ENCODE data around the gene INTS7.

Gene INTS7

DNA sequence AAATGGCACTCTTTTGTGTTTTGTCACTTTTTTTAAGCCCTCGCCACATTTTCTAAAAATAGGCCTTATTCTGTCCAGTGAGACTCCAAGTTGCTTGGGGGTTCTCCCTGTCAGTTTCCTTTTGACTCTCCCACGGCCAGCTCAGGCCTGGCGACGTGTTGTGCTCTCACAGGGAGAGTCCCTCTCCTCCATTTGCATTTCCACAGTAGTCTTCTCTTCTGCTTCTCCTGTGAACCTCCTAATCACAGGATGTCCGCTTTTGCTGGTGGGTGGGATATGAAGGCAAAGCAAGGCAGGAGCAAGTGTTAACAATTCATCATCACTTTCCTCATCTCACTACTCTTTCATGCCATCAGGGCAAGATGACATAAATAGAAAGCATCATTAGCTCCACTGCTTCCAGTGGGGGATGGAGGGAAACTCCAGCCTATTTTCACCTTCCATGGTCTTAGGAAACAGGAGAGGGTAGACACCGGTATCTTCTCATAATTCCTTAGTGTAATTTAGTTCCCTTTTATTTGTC lies 99.8 kb downstream of the INTS7 start:
- H3K9ac ChIP-seq (ENCODE audit: insufficient read length) = no peak overlapping the region
- no peaks in the 10 kb centered on the region for H3K9me3 ChIP-seq (ENCODE audit: low read depth, low read length)
- DNase-seq (ENCODE audit: low read depth, low spot score) = no peak
- no peak overlapping the region for H3K27ac ChIP-seq
- TF ChIP-seq POLR2AphosphoS5 (IDR thresholded peaks at IDR 0.05; ENCODE audit: borderline replicate concordance, low read depth, low read length) = no peak
- no peak for TF ChIP-seq EZH2 (IDR thresholded peaks at IDR 0.05)
- TF ChIP-seq FOXP2 (optimal IDR thresholded peaks at IDR 0.05; ENCODE audit: control extremely low read depth, extremely low read length, insufficient read depth) = no peak
- no peak overlapping the region for H3K4me3 ChIP-seq
- H3K36me3 ChIP-seq (ENCODE audit: insufficient read depth, low read length) = no peaks in the 10 kb centered on the region

DNA sequence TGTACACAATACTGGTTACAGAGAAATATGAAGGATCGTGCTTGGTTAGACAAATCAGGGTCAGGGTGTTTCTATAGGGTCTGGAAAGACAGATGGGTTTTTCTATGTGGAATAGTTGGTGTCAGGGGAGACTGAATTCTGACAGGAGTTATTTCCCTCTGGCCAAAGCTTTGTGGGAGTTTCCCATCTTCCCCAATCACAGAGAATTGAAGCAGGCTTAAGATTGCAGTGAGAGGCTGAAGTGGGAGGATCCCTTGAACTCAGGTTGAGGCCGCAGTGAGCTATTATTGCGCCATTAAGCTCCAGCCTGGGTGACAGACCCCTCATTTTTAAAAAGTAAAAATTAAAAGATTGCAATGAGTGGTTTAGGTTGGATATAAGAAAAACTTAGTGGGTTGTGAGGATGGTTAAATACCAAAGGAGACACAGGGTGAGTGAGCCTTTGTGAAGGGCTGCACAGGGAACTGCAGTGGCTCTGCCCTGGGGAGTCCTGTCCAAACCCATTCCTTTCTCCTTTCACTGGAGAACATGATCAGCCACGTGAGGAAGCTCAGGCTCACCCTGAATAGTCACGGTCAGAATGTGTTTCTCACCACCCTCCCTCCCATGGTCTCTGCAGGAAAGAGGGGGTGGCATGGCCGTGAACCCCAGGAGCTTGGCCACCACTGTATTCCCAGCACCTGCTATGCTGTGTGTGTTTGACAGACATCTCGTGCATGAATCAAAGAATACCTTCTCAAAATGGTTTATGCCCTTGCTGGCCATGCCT lies 101.2 kb downstream of the INTS7 start:
- Histone ChIP-seq H3K4me3 (no peak overlapping the region), H3K36me3 (ENCODE audit: insufficient read depth, low read length) (no peaks in the 10 kb centered on the region), H3K9ac (ENCODE audit: insufficient read length) (no peak overlapping the region), H3K9me3 (ENCODE audit: low read depth, low read length) (no peaks in the 10 kb centered on the region), H3K27ac (no peak overlapping the region)
- no peak for TF ChIP-seq FOXP2 (optimal IDR thresholded peaks at IDR 0.05; ENCODE audit: control extremely low read depth, extremely low read length, insufficient read depth)
- DNase-seq (ENCODE audit: low read depth, low spot score) = no peak

DNA sequence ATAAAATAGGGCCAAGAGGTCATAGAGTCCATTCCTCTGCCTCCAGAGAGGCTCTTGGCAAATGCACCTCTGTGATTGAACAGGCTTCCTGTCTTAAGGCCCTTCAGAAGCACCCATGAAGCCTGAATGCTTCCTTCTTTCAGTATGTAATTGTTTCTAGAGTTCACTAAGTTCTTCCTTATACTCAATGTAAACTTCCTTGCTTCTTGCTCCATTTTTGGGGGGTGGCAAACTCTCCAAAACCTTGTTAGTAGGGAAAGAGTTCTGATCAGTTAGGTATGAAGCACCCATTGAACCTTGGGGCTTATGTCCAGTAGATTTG lies 102.5 kb downstream of the INTS7 start:
- H3K9me3 ChIP-seq (ENCODE audit: low read depth, low read length) = no peaks in the 10 kb centered on the region

DNA sequence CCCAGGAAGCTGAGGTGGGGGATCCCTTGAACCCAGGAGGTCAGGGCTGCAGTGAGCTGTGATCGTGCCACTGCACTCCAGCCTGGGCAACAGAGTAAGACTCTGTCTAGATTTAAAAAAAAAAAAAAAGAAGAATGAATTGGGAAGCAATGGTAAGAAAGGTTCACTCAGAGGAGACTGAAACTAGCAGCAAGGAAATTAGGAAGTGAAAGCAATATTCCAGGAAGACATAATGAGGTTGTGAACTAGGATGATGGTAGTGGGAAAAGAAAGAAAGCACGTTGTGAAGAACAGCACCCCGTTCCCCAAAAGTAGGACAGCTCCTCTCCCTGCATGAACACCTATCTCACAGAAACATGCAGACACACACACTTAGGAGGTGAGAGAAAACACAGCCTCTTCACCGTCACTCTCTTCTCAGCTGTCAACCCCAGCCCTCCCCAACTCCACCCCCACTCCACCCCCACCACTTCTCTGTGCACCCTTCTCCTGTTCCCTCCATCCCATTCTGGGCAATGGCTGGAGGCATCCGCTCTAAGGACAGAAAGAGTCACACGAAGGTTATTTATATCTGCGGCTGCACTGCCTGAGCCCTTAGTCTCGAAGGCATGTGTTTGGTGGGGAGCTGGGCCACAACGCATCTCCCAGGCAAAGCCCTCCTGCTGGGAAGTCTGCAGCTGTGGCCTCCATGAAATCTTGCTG lies 103.0 kb downstream of the INTS7 start:
- DNase-seq (ENCODE audit: low read depth, low spot score) = no peak
- H3K9ac ChIP-seq (ENCODE audit: insufficient read length) = no peak overlapping the region
- H3K36me3 ChIP-seq (ENCODE audit: insufficient read depth, low read length) = no peaks in the 10 kb centered on the region
- no peak for TF ChIP-seq EZH2 (IDR thresholded peaks at IDR 0.05)
- no peak for TF ChIP-seq FOXP2 (optimal IDR thresholded peaks at IDR 0.05; ENCODE audit: control extremely low read depth, extremely low read length, insufficient read depth)
- TF ChIP-seq POLR2AphosphoS5 (IDR thresholded peaks at IDR 0.05; ENCODE audit: borderline replicate concordance, low read depth, low read length) = no peak
- no peaks in the 10 kb centered on the region for H3K9me3 ChIP-seq (ENCODE audit: low read depth, low read length)
- H3K4me3 ChIP-seq = no peak overlapping the region
- H3K27ac ChIP-seq = no peak overlapping the region

More for the DNA sequence above, 102.5 kb downstream of the INTS7 start:
- H3K27ac ChIP-seq = no peak overlapping the region
- TF ChIP-seq EZH2 (IDR thresholded peaks at IDR 0.05) (no peak), POLR2AphosphoS5 (IDR thresholded peaks at IDR 0.05; ENCODE audit: borderline replicate concordance, low read depth, low read length) (no peak), FOXP2 (optimal IDR thresholded peaks at IDR 0.05; ENCODE audit: control extremely low read depth, extremely low read length, insufficient read depth) (no peak)
- DNase-seq (ENCODE audit: low read depth, low spot score) = no peak
- no peaks in the 10 kb centered on the region for H3K36me3 ChIP-seq (ENCODE audit: insufficient read depth, low read length)
- no peak overlapping the region for H3K4me3 ChIP-seq
- no peak overlapping the region for H3K9ac ChIP-seq (ENCODE audit: insufficient read length)

DNA sequence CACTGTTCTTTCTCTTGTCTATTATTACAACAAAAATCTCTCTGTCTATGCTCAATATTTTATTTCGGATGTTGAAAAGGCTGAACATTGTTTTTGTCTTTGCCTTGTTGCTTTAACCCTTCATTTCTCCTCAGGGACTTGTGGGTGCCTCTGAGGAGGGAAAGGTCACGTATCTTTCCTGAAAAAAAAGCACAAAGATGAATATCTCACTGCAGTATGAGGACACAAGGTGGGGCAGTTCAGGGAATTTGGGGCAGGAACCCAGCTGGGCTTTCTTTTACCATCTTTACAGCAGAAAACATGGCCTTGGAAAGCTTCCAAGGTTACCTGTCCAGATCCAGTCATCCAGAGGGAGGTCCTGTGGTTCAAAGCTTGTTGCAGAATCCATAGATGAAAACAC lies 105.7 kb downstream of the INTS7 start:
- peak overlapping the region; percentile 56; the same call in 1 of the 2 replicates for H3K27ac ChIP-seq

DNA sequence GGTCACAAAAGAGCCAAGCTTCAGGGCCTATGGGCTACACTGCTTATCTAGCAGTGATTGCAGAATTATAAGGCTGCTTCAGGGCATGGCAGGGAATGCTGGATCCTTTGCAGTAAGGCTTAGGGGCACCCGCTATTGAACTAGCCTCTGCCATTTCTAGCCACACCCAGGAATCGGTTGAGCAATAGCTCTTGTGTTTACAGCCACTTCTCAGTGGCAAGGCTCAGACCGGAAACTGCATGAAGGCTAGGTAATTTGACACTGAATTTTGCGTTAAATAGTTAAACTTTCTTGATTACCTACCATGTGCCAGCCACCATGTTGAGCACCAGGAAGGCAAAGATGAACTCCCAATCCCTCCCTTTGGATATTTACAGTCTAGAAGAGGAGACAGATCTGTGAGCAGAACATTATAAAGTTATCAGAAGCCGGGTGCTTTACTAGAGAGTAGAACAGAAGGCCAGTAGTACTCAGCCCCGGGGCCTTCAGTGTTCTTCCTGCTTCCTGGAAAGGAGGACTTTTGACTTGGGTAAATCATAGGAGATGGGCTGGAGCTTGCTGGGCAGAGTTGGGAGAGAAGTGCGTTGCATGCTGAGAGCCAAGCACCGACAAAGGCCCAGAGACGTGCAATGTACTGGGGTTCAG lies 106.2 kb downstream of the INTS7 start:
- peak; percentile 51 for DNase-seq (ENCODE audit: low read depth, low spot score)
- Histone ChIP-seq H3K9me3 (ENCODE audit: low read depth, low read length) (no peaks in the 10 kb centered on the region), H3K4me3 (peak overlapping the region; percentile 57), H3K36me3 (ENCODE audit: insufficient read depth, low read length) (no peaks in the 10 kb centered on the region), H3K27ac (peak overlapping the region; percentile 56), H3K9ac (ENCODE audit: insufficient read length) (no peak overlapping the region)
- TF ChIP-seq EZH2 (IDR thresholded peaks at IDR 0.05) (no peak), POLR2AphosphoS5 (IDR thresholded peaks at IDR 0.05; ENCODE audit: borderline replicate concordance, low read depth, low read length) (peak; percentile 55), FOXP2 (optimal IDR thresholded peaks at IDR 0.05; ENCODE audit: control extremely low read depth, extremely low read length, insufficient read depth) (peak; percentile 77)

More for the DNA sequence above, 105.7 kb downstream of the INTS7 start:
- Histone ChIP-seq H3K4me3 (no peak overlapping the region), H3K9me3 (ENCODE audit: low read depth, low read length) (no peaks in the 10 kb centered on the region), H3K9ac (ENCODE audit: insufficient read length) (no peak overlapping the region), H3K36me3 (ENCODE audit: insufficient read depth, low read length) (no peaks in the 10 kb centered on the region)
- TF ChIP-seq EZH2 (IDR thresholded peaks at IDR 0.05) = no peak
- TF ChIP-seq POLR2AphosphoS5 (IDR thresholded peaks at IDR 0.05; ENCODE audit: borderline replicate concordance, low read depth, low read length) = no peak
- TF ChIP-seq FOXP2 (optimal IDR thresholded peaks at IDR 0.05; ENCODE audit: control extremely low read depth, extremely low read length, insufficient read depth) = no peak
- no peak for DNase-seq (ENCODE audit: low read depth, low spot score)

DNA sequence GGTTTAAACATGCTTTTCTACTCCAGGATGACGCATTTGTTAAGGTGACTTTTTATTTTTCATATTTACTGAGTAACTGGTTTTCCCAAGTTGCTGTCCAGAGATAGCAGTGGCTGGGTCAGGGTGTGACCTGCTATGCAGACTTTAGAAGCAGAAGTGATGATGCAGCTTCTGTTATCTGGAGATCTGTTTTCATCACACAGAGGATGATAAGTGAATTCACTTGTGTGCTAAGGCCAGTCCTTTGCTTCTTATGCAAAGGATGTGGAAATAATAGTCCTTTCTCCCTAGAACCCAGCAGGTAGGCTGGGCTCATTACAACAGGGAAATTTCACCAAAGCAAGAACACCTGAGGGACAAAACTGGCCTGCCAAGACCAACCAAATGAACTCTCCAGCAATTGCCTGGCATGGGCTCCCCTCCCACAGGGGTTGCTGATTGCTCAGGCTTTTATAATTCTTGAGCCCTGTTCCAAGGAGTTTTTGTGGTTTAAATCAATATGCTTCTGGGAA lies 107.0 kb downstream of the INTS7 start:
- H3K36me3 ChIP-seq (ENCODE audit: insufficient read depth, low read length) = no peaks in the 10 kb centered on the region
- H3K9ac ChIP-seq (ENCODE audit: insufficient read length) = no peak overlapping the region
- no peak for DNase-seq (ENCODE audit: low read depth, low spot score)
- no peak for TF ChIP-seq EZH2 (IDR thresholded peaks at IDR 0.05)
- TF ChIP-seq POLR2AphosphoS5 (IDR thresholded peaks at IDR 0.05; ENCODE audit: borderline replicate concordance, low read depth, low read length) = no peak
- TF ChIP-seq FOXP2 (optimal IDR thresholded peaks at IDR 0.05; ENCODE audit: control extremely low read depth, extremely low read length, insufficient read depth) = no peak
- peak overlapping the region; percentile 57; the same call in 1 of the 2 replicates for H3K4me3 ChIP-seq
- no peaks in the 10 kb centered on the region for H3K9me3 ChIP-seq (ENCODE audit: low read depth, low read length)
- H3K27ac ChIP-seq = peak overlapping the region; percentile 56

DNA sequence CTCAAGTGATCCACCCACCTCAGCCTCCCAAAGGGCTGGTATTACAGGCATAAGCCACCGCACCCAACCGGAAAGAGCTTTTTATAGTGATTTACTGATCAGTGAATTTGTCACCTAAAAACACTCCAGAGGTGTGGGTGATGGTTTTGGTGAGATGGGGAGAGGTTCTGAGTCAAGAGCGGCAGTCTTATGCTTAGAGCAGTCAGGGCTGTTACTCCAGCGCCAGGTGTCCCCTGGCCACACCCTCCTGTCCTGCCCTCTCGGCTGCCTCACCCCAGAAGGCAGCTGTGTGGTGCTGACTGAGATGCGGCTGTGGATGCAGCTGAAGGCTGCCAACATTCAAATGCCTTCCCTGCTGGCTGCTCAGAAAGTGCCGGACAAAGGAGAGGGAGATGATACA lies 110.3 kb downstream of the INTS7 start:
- TF ChIP-seq POLR2AphosphoS5 (IDR thresholded peaks at IDR 0.05; ENCODE audit: borderline replicate concordance, low read depth, low read length) (no peak), EZH2 (IDR thresholded peaks at IDR 0.05) (no peak), FOXP2 (optimal IDR thresholded peaks at IDR 0.05; ENCODE audit: control extremely low read depth, extremely low read length, insufficient read depth) (no peak)
- Histone ChIP-seq H3K27ac (no peak overlapping the region), H3K9me3 (ENCODE audit: low read depth, low read length) (no peaks in the 10 kb centered on the region), H3K9ac (ENCODE audit: insufficient read length) (no peak overlapping the region), H3K36me3 (ENCODE audit: insufficient read depth, low read length) (no peaks in the 10 kb centered on the region), H3K4me3 (no peak overlapping the region)
- DNase-seq (ENCODE audit: low read depth, low spot score) = no peak
